CD14-positive monocyte (primary cell): ENCODE results near the gene KLHL14. TPM values are rescaled to one million over a fixed set of nuclear protein-coding genes. Genes with fewer than 3 reads are reported as not detected.

Experiments
- DNase-seq, 3 donors: peaks; one replicate each; pipeline ENCODE4 v3.0.0-alpha.2; 2011 to 2022
- H2AFZ ChIP-seq: 2 replicates; pipeline ENCODE4 v1.6.0; 2012; ENCODE audit warnings: mild to moderate bottlenecking, low read depth, low read length, inconsistent platforms; ENCODE audit not compliant: insufficient read depth, poor library complexity, severe bottlenecking
- H3K27ac ChIP-seq, 2 donors: 1 replicate in 1 of 2; 2 replicates in 1 of 2; pipeline ENCODE4 v1.5.1; 2012 to 2013; ENCODE audit warnings: low read length in 2 of 2, control low read depth in 1 of 2, inconsistent platforms in 1 of 2, low read depth in 1 of 2, mild to moderate bottlenecking in 1 of 2
- H3K27me3 ChIP-seq, 2 donors: one replicate each; pipeline versions ENCODE4 v1.6.0 to v1.6.1; 2011 to 2013; ENCODE audit warnings: low read length in 2 of 2; ENCODE audit not compliant: control insufficient read depth in 2 of 2, insufficient read depth in 2 of 2
- H3K36me3 ChIP-seq, 2 donors: replicated peaks in 1 of 2; 1 replicate in 1 of 2; 2 replicates in 1 of 2; pipeline versions ENCODE4 v1.5.1 to v1.6.1; 2012 to 2013; ENCODE audit warnings: low read length in 2 of 2, control low read depth in 1 of 2, inconsistent platforms in 1 of 2, mild to moderate bottlenecking in 1 of 2; ENCODE audit not compliant: insufficient read depth in 2 of 2, control insufficient read depth in 1 of 2
- H3K4me1 ChIP-seq, 2 donors: 1 replicate in 1 of 2; 2 replicates in 1 of 2; pipeline versions ENCODE4 v1.5.1 to v1.6.1; 2012 to 2013; ENCODE audit warnings: low read length in 2 of 2, control low read depth in 1 of 2, inconsistent platforms in 1 of 2, mild to moderate bottlenecking in 1 of 2, moderate library complexity in 1 of 2; ENCODE audit not compliant: insufficient read depth in 2 of 2, control insufficient read depth in 1 of 2
- H3K4me2 ChIP-seq: replicated peaks from 2 replicates; pipeline ENCODE3; 2012; ENCODE audit warnings: low read length, moderate library complexity, mild to moderate bottlenecking; ENCODE audit not compliant: poor library complexity, severe bottlenecking; ENCODE audit errors: extremely low read depth
- H3K4me3 ChIP-seq, 3 experiments: fragments of 200-600 bp in 1 of 3; sonication (generic) in 1 of 3; replicated peaks in 1 of 3; 1 replicate in 2 of 3; 2 replicates in 1 of 3; pipeline ENCODE4 v1.5.1; 2011 to 2013; ENCODE audit warnings: low read length in 3 of 3, mild to moderate bottlenecking in 3 of 3, control low read depth in 2 of 3, low read depth in 2 of 3, inconsistent platforms in 1 of 3, moderate library complexity in 1 of 3
- H3K79me2 ChIP-seq: 2 replicates; pipeline ENCODE4 v1.6.0; 2012; ENCODE audit warnings: mild to moderate bottlenecking, control low read depth, inconsistent platforms, low read length, moderate library complexity; ENCODE audit not compliant: insufficient read depth
- H3K9ac ChIP-seq: 2 replicates; pipeline ENCODE4 v1.6.0; 2017; ENCODE audit warnings: low read length, mild to moderate bottlenecking; ENCODE audit not compliant: insufficient read depth, poor library complexity, severe bottlenecking
- H3K9me3 ChIP-seq, 2 donors: replicated peaks in 1 of 2; 1 replicate in 1 of 2; 2 replicates in 1 of 2; pipeline versions ENCODE4 v1.5.1 to v1.6.1; 2012 to 2013; ENCODE audit warnings: low read length in 2 of 2, control low read depth in 1 of 2; ENCODE audit not compliant: control insufficient read depth in 1 of 2, insufficient read depth in 1 of 2
- H4K20me1 ChIP-seq: 2 replicates; pipeline ENCODE4 v1.6.0; 2012; ENCODE audit warnings: mild to moderate bottlenecking, low read length, control low read depth, moderate library complexity; ENCODE audit not compliant: insufficient read depth
- H3K27ac Mint-ChIP-seq, 7 donors: one replicate each; pipeline ENCODE4 v1.8.0; 2020; ENCODE audit warnings: mild to moderate bottlenecking in 7 of 7, mixed read lengths in 7 of 7, moderate library complexity in 6 of 7, inconsistent platforms in 2 of 7
- H3K27me3 Mint-ChIP-seq, 3 donors: one replicate each; pipeline ENCODE4 v1.8.0; 2021 to 2022; ENCODE audit warnings: low read depth in 3 of 3, mild to moderate bottlenecking in 3 of 3, mixed read lengths in 3 of 3, moderate library complexity in 3 of 3, inconsistent platforms in 1 of 3
- H3K36me3 Mint-ChIP-seq, 2 donors: one replicate each; pipeline ENCODE4 v1.8.0; 2020; ENCODE audit warnings: mixed read lengths in 2 of 2, inconsistent platforms in 1 of 2, mild to moderate bottlenecking in 1 of 2
- H3K4me1 Mint-ChIP-seq: one replicate; pipeline ENCODE4 v1.8.0; 2020; ENCODE audit warnings: mild to moderate bottlenecking, mixed read lengths
- H3K4me3 Mint-ChIP-seq, 2 donors: one replicate each; pipeline ENCODE4 v1.8.0; 2020; ENCODE audit warnings: mild to moderate bottlenecking in 2 of 2, mixed read lengths in 2 of 2, moderate library complexity in 1 of 2
- H3K9me3 Mint-ChIP-seq, 7 donors: one replicate each; pipeline ENCODE4 v1.8.0; 2020 to 2022; ENCODE audit warnings: mixed read lengths in 7 of 7, mild to moderate bottlenecking in 6 of 7, moderate library complexity in 6 of 7, inconsistent platforms in 2 of 7
- intact Hi-C, 2 donors: fragments of 100-400 bp; cut with micrococcal nuclease; formaldehyde crosslinking; loops; one replicate each; pipeline versions ENCODE4 v1.15.0 to v1.15.1; 2023
- polyA plus RNA-seq, 3 donors: library from polyadenylated mRNA; depleted of rRNA in 1 of 3; unstranded in 2 of 3; stranded (reverse) in 1 of 3; fragments of 300-500 nt in 2 of 3; fragments of >200 nt in 1 of 3; fragmentation: Illumina TruSeq in 2 of 3; gene quantifications; 1 replicate in 2 of 3; 2 replicates in 1 of 3; pipeline ENCODE4 v1.2.3, GENCODE V29; 2012 to 2021
- small RNA-seq: library from RNA; depleted of rRNA; stranded (forward); fragments of <200 nt; gene quantifications from one replicate; pipeline ENCODE3, GENCODE V24; 2012; ENCODE audit warnings: low read depth; ENCODE audit not compliant: insufficient read length
- TF ChIP-seq, protein P1 (sequence below): fragments of 200-600 bp; IDR thresholded peaks from one replicate; pipeline ENCODE4 v1.8.0; 2022; ENCODE audit warnings: antibody characterized with exemption, mild to moderate bottlenecking

KLHL14 gene
- polyA plus RNA-seq, 3 donors: 0.08 TPM; not detected in 2

GRCh38 chr18:32623563-32623962, 149.3 kb downstream of the KLHL14 start:
- H3K79me2 ChIP-seq: no peaks in the 10 kb centered on the region

More at GRCh38 chr18:32623563-32623962, 149.3 kb downstream of the KLHL14 start:
- no peak overlapping the region for H3K9ac ChIP-seq
- H2AFZ ChIP-seq: no peak overlapping the region
- Mint-ChIP-seq H3K4me1 (no peaks in the 10 kb centered on the region), H3K36me3 (no peaks in the 10 kb centered on the region), H3K4me3 (no peak overlapping the region), H3K27me3 (peaks cover 0 to 2% (median 0%) of the 10 kb centered on the region in 3 donors), H3K27ac (no peak overlapping the region), H3K9me3 (peaks cover 0 to 10% (median 0%) of the 10 kb centered on the region in 7 donors)
- no peaks in the 10 kb centered on the region for H3K27me3 ChIP-seq
- no peak overlapping the region for H3K27ac ChIP-seq
- TF ChIP-seq, protein P1, sequence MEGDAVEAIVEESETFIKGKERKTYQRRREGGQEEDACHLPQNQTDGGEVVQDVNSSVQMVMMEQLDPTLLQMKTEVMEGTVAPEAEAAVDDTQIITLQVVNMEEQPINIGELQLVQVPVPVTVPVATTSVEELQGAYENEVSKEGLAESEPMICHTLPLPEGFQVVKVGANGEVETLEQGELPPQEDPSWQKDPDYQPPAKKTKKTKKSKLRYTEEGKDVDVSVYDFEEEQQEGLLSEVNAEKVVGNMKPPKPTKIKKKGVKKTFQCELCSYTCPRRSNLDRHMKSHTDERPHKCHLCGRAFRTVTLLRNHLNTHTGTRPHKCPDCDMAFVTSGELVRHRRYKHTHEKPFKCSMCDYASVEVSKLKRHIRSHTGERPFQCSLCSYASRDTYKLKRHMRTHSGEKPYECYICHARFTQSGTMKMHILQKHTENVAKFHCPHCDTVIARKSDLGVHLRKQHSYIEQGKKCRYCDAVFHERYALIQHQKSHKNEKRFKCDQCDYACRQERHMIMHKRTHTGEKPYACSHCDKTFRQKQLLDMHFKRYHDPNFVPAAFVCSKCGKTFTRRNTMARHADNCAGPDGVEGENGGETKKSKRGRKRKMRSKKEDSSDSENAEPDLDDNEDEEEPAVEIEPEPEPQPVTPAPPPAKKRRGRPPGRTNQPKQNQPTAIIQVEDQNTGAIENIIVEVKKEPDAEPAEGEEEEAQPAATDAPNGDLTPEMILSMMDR: no peak
- H3K4me2 ChIP-seq: no peak overlapping the region
- H3K9me3 ChIP-seq: no peaks in the 10 kb centered on the region
- H3K36me3 ChIP-seq: no peaks in the 10 kb centered on the region
- no peaks in the 10 kb centered on the region for H4K20me1 ChIP-seq
- H3K4me1 ChIP-seq: no peaks in the 10 kb centered on the region
- intact Hi-C loops: no loop called here
- H3K4me3 ChIP-seq: no peak overlapping the region
- no peak for DNase-seq

Small RNAs within 50 kb of the gene (small RNA-seq; reads per million reads assigned to genes)
- gene AC012123.2: not detected
